Inflammatory macrophage treated with lipopolysaccharide for 1 hour (primary cell): ENCODE results near the gene NEK9.
A peak's percentile ranks its signal among the peaks of the same experiment; 100 is the strongest.
"Not testable (repeated sequence)": the region's sequence is repeated elsewhere in the genome, so short reads cannot be mapped to it uniquely, and the experiment has no call there.

Experiments
- DNase-seq, 2 donors: peaks; one replicate each; pipeline ENCODE4 v3.0.0-alpha.2; 2020 to 2022

Gene NEK9

DNA sequence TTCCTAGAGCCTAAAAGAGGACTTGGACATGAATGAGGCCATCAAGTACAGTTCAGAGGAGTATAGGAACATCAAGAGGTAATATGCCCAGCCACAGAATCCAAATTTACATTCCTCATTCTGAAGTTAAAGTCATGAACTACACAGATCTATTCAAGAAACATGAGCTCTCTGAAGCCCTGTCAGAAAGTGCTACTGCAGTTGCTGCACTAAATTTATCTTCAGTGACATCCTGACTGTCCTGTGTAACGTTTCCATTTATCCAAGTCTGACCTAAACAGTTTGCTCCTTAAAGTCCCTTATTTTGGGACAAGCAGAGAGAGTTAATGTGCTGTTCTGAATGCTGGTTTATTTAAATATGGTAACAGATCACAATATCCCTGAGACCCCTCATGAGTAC, 28.2 kb downstream of the NEK9 start:
- no peak for DNase-seq

DNA sequence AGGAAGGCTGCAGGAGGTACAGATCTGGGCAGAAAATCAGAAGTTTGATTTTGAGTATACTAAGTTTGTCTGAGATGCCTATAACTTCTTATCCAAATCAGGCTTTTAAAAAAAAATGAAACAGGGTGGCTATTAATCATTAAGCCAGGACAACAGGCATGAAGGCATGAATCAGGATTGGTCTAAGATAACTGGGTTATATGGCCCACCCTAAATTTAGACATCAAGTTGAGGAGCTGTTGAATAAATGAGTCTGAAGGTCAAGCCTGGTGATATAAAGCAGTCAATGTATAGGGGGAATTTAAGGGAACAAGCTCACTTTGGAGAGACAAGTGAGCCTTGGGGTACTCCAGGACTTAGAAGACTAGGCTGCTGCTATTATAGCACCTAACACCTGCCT, 28.6 kb downstream of the NEK9 start:
- no peak for DNase-seq

DNA sequence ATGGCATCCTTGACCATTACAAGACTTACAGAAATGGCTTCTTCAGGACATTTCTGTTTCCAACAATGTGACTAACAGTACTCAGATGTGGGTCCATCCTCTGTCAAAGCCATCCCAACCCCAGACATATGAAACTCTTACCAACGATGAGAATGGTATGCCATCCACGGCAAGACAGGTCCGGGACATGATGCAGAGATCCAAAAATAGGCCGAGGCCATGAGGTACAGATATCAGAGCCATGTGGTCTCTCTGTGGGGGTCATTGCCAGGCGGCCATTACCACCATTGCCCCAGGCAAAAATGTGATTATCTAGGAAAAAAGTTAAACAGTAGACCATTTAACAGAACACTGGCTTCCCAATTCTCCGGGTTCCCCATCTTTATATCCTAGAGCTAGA, 29.9 kb downstream of the NEK9 start:
- DNase-seq = no peak

DNA sequence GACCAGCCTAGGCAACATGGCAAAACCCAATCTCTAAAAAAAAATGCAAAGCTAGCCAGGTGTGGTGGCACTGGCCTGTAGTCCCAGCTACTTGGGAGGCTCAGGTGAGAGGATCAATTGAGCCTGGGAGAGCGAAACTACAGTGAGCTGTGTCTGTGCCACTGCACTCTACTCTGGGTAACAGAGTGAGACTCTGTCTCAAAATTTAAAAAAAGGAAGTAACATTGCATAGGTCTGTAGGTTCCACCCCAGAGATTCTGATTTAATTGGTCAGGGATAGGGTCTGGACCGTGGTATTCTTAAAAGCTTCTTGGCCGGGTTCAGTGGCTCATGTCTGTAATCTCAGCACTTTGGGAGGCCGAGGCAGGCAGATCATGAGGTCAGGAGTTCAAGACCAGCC, 31.2 kb downstream of the NEK9 start:
- no peak for DNase-seq

DNA sequence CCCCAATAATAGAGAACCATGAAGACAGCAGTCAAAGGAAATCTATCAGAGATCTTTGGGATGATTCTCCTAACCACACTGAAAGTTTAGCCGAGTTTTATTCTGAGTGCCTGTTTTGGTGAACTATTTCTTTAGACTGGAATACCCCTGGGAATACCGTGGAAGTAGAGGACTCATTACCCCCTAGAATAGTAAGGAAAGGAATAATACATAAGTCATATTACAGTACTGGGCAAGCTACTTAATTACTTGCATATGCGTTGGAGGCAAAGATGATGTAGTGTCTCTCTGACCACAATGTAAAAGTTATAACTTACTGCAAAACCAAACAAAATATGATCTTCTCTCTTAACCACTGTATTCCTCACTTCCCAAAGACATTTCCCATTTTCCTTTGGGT, 32.0 kb downstream of the NEK9 start:
- DNase-seq = no peak

DNA sequence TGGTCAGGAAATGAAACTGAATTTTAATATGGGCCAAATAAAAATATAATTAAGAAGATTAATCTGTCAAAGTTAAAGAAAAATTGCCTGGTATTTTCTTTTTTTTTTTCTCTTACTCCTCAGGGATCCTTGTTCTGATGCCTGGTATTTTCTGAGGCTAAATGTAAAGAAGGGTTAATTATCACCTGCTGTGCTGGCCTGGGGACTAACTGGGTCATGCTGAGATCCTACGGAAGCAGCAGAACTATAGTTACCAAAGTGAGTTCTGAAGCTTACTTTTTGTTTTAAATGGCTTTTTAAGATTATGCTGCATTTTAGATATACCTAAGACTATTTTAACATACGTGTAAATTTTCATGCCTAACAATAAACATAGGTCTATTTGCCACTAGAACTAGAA, 34.1 kb downstream of the NEK9 start:
- no peak for DNase-seq

DNA sequence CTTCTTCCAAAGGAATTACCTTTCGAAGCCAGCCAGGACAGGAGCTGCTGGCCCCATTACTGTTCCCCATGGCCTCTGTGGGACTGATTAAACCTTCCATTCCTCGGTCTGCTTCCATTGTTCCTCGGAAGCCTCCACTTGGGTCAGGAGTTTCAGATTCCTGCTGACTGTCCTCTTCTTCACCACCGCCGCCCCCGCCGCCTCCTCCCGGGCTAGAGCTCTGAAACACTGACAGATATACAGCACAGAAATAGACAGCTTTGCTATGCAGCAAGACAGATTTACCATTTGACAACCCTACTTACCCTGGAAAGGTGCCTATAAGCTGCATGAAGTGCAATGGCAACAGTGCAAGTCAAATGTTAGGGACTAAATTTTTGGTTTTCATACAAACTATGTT, 35.6 kb downstream of the NEK9 start:
- no peak for DNase-seq

DNA sequence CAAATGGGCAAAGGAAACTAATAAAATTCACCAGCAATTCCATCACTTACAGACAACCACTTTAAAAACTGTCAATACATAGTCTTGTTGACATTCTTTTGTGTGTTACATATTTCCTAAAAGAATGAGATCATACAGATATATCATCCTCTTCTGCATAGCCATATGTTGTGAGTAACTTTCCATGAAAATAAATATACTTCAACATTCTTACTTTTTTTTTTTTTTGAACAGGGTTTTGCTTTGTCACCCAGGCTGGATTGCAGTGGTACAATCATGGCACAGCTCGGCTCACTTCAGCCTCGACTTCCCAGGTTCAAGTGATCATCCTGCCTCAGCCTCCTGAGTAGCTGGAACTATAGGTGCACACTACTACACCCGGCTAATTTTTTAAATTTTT, 36.5 kb downstream of the NEK9 start:
- DNase-seq = no peak

DNA sequence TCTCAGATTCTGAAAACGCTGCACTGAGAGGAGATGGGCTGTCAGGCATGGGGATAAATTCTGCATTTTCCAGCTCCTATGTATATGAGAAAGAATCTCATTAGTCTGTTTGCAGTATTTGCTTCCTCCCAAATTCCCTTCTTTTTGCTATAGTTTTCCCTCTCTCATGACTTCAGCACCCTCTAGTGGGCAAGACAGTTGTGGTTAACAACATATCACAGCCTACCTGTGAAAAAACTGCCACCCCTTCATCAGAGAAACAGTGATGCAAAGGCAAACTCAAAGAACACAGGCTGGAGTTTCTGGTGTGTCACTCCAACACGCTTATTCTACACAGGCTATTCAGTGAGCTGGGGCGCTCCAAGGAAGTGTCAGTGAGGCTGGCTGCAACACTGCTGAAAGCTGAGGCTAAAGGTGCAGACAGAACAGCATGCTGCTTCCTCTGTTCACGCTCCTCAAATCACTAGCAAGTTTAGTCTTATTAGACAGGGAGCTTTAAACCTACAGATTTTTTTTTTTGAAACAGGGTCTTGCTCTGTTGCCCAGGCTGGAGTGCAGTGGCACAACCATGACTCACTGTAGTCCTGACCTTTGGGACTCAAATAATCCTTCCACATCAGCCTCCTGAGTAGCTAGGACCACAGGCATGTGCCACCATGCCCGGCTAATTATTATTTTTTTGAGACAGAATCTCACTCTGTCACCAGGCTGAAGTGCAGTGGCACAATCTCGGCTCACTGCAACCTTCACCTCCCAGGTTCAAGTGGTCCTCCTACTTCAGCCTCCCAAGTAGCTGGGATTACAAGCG, 38.1 kb downstream of the NEK9 start:
- peak; percentile 21 to 78 for DNase-seq

DNA sequence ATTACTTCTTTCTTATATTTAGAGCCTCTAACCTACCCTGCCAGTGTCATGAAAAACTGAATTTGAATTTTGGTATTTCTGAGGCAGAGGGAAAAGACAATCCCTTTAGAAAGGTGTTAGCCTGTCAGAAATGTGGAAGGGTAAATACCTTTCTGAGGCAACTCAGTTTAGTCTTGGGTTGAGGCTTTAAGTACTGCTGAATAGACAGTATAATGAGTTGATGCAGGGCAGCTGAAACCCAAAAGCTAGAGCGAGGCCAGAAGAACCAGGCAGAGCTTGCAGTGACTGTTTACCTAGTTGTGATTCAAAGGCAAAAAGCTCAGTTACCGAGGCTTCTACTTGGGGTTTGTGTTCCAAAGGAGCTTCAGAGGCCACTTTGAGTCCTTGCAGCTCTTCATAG, 38.7 kb downstream of the NEK9 start:
- DNase-seq = no peak

DNA sequence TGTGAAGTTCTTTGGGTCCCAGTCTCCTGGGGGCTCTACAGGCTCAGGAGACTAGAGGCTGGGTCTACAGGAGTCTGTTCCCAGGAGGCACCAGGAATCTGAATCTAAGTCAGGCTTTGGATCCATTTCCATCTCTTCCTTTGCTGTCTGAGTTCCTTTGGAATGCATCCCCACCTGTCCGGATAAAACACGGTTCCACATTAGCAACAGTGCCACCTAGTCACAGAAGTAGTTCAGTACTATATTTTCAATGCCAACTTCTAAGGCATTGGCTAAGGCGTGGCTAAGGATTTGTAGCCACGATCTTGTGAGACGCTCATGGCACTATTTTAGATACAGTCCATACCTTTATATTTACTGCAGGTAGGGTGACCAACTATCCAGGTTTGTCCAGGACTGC, 42.3 kb downstream of the NEK9 start:
- no peak for DNase-seq

DNA sequence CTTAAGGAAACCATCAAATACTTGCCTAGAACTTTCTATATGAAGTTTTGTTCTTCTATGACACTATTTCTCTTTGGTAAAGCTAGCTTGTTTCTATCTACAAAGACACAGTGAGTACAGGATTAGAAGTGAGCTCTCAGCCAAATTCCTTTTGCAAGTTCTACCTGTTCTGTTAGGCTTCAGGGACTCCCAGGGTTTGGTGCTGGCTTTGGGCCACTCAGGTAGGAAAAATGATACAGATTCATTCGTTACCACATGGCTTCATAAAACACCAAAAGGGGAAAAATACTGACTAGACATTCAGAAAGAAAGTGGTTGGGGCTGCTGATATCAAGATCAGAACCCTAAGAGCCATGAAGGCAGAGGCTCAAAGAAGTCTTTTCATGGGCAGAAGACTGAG, 43.6 kb downstream of the NEK9 start:
- DNase-seq = no peak

DNA sequence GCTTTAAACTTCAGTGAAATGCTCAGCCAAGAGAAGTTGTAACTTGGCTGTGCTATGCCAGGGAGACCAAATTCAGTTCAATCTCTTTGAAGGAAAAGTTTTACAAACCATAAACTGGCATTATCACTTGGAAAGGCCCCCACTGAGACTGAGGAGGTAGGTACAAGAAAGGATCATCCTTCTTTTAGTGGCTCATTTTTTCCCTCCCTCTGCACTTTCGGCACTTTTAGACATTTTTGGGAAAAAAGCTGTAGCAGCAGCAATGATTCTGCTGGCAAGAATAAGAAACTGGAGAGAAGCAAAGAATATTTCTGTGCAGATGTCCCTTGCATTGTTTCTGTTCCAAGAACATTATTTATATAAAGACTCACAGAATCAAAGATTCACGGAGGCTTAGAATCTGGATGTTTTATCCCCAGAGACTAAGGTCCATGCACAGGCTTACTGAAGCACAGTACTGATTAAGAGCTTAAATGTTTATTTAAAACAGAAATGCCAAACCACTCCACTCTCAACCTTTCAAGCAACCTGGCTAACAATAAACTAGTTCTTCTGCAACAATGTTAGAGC, 45.1 kb downstream of the NEK9 start:
- no peak for DNase-seq

DNA sequence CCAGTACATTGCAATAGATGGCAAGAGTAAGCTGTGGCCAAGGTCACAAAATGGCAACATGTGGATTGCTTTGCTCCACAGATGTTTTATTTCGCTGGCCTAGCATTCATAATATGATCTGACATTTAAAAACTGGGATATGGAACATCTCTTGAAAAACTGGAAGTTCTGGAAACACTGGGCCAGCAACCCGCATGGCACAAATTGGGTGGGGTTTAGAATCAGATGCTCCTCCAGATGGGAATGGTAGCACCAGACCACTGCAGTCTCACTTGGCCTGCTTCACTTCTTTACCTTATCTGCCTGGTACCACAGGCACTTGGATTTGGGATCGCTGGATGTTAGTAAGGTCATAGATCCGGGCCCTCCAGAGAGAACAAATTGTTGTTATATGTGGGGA, 47.3 kb downstream of the NEK9 start:
- no peak for DNase-seq

DNA sequence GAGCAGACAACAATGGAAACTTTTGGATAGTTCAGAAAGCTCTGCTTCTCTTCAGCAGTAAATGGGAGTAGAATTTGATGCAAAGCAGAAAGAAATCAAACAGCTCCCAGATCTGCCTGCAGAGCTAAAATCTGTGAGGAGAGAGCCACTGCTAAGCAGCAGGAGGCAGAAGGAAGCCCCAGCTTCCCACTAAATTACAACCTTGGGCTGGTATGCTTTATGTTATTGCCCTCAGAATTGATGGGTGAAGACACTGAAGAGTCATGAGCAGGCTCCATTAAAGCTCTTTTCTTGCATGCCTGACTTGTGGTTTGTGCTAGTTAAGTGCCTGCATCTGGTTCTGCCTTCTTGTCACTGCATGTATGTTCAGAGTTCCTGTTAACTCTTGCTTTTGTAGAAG, 49.1 kb downstream of the NEK9 start:
- no peak for DNase-seq

DNA sequence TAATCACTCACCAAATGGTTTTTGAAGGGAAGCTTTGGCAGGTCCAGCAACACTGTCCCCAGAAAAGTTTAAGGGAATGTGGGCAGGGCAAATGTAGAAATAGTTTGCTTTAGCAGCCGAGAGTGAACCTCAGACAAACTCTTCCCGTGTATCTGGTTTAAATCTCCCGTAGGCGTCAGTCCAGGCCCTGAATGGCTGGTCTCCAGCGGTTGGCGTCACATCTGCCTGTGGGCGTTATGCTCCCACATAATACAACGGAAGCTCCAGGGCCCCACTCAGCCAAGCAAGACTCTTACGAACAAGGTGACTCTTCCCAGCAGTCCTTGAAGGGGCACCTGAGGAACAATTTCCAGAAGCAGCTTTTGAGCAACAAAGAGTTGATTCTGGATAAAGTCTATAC, 56.5 kb downstream of the NEK9 start:
- peak; percentile 11 to 19 for DNase-seq

DNA sequence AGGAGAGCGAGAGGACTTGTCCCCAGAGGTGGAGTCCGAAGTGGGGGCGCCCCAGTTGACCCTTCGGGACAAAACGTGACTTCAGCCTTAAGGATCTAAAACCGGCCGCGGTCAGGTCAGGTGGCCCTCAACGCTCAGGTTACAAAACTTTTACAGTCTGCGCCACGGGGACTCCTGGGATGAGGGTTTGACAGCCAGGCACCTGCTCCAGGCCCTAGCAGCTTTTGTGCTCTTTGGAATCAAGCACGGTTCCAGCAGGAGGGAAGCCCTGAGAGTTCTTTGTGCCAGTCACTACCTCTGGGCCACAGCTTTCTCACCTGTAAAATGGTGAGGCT, 57.1 kb downstream of the NEK9 start:
- DNase-seq = no peak

DNA sequence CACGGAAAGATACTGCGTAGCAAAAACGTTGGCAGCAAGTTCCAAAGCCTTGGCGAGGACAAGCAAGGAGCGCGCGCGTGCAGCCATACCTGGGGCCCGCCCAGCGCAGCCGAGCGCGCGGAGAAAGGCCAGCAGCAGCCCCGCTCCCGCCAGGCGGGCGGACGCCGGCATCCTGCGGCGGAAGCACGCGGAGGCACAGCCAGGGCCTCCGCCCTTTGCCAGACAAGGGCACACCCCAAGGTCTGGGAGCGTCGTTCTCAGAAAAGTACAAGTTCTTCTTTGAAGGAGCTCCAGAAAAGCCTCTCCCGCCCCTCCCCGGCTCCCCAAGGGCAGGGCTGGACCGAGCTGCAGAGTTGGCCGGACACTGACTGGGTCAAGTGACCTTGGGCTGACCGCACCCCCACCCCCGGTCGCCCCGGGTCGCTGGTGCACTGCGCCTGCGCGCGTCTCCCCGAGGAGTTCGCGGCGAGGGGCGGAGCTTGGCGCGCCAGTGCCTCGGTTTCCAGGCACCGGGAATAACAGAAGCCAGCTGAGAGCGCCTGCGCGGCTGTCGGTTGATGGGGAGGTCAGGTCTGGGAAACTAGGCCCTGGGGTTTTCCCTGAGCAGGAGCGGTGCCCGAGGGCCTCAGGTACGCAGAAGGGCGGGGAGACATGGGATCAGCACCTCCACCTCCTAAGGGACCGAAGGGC, 57.6 kb downstream of the NEK9 start, which contains the start of gene ZC2HC1C:
TSS of gene ZC2HC1C (plus strand) at position 521 of the 690 bp plus-strand sequence. CDS start 933 bp downstream, outside the sequence.
- peak; percentile 86 to 90 for DNase-seq

DNA sequence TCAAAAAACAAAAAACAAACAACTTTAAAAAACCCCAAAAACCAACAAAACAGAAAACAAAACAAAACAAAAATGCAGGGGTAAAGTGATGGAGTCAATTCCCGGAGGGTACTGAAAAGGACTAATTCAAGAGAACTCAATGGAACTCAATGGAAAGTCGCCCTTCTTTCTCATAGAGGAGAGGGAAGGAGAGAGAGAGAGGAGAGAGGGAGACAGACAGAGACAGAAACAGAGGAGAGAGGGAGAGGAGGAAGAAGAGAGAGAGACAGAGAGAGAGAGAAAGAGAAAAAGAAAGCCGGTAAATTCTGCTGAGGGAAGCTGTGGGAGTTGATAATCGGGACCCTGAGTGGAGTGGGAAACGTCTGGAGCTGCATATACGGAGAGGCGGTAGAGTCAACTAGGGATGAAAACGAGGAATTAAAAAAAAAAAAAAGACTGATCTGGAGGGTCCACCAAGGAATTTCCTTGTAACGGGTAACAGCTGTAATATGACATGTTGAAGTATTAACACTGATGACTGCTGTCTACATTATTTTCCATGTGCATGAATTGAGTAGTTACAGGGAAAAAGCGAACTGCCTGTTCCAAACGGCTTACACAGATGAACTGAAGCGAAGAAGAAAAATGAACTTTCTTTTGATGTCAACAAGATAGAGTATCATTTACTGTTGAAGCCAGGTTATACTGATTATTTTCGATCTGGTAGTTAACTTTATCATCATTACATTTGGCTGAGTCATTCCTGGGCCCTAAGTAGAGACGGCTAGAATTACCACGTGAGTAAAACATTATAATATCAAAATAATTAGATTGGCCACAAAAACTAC, 58.3 kb downstream of the NEK9 start:
- DNase-seq = peak in 1 of 2 donors; percentile 20

DNA sequence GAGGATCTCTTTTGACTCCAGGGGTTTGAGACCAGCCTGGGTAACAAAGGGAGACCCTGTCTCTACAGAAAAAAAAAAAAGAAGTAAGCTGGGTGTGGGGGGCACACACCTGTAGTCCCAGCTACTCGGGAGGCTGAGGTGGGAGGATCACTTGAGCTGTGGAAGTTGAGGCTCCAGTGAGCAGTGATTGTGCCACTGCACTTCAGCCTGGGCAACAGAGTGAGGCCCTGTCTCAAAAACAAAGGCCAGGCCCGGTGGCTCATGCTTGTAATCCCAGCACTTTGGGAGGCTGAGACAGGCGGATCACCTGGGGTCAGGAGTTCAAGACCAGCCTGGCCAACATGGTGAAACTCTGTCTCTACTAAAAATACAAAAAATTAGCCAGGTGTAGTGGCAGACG, 59.1 kb downstream of the NEK9 start:
- not testable (repeated sequence) for DNase-seq

DNA sequence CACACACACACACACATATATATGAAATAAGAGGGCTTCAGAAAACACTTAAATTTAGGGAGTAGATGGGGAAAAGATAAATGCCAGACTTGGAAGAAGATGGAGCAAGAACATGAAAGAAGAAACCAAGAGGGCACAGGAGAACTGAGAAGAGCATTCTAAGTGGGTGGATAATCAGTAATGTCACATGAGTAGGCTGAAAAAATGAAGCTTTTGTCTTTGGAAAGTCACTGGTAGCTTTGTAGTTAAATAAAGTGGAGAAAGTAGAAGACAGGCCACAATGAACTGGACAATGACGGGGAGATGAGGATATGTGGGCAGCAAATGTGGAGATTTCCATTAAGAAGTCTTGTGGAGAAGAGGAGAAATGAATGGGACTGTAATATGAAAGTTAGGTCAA, 59.6 kb downstream of the NEK9 start:
- DNase-seq = peak in 1 of 2 donors; percentile 31

DNA sequence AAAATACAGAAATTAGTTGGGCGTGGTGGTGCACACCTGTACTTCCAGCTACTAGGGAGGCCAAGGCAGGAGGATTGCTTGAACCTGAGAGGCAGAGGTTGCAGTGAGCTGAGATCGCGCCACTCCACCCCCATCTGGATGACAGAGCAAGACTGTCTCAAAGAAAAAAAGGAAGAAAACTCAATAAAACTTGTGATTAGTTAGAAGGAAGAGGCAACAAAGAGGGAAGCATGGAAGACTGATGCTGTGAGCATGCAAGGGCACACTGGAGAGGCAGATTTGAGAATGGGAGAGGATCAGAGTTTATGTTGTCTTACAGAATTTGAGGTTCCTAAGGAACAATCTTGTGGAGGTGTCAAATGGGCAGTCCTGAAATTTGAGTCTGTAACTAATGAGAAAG, 60.2 kb downstream of the NEK9 start:
- peak; percentile 42 to 55 for DNase-seq

DNA sequence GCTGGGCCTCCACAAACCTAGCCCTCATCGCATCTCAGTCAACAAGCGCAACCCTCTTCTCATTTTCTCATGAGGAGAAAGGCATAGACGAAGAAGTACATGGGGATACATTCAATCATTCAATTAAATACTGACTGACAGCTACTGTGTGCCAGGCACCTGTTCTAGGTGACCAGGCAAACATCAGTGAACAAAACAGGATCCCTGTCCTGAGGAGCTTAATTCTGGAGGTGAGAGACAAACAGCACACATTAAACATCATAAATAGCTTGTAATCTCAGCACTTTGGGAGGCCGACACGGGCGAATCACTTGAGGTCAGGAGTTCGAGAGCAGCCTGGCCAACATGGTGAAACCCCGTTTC, 62.7 kb downstream of the NEK9 start:
- DNase-seq = no peak
